HEK293 (cell line): ENCODE data around the gene SLC34A2.
"Not testable (repeated sequence)": the region's sequence is repeated elsewhere in the genome, so short reads cannot be mapped to it uniquely, and the experiment has no call there.

ENCODE experiments used
- CTCF ChIA-PET: fragments of 350-600 bp; formaldehyde crosslinking; extraction: SDS; loops from one replicate; lab custom pipeline; 2021; ENCODE audit warnings: antibody characterized with exemption; lab: Yijun Ruan, JAX
- POLR2A ChIA-PET: fragments of 300-600 bp; formaldehyde crosslinking; extraction: SDS; loops from one replicate; lab custom pipeline; 2020; ENCODE audit warnings: antibody characterized with exemption, inconsistent platforms; lab: Yijun Ruan, JAX
- H3K27ac ChIP-seq: fragments of 200-500 bp; sonication (Bioruptor generic); 2 replicates; pipeline ENCODE4 v1.5.1; 2014; ENCODE audit warnings: low read depth, low read length, control low read depth, inconsistent platforms; ENCODE audit errors: extremely low read depth
- H3K36me3 ChIP-seq, 2 experiments: fragments of 200-500 bp in 1 of 2; sonication (Bioruptor generic) in 1 of 2; 1 replicate in 1 of 2; 2 replicates in 1 of 2; pipeline ENCODE4 v1.5.1; 2014 to 2017; ENCODE audit warnings: inconsistent platforms in 2 of 2, low read length in 2 of 2; ENCODE audit not compliant: control insufficient read depth in 2 of 2, insufficient read depth in 1 of 2
- H3K4me1 ChIP-seq: fragments of 200-500 bp; sonication (Bioruptor generic); 2 replicates; pipeline ENCODE4 v1.5.1; 2014; ENCODE audit warnings: mild to moderate bottlenecking, low read length, inconsistent platforms; ENCODE audit not compliant: control insufficient read depth, insufficient read depth
- H3K4me3 ChIP-seq: 2 replicates; pipeline ENCODE4 v1.5.1; 2011; ENCODE audit warnings: low read depth, mild to moderate bottlenecking, control low read depth, low read length, moderate library complexity
- H3K9me3 ChIP-seq: fragments of 200-500 bp; sonication (Bioruptor generic); 2 replicates; pipeline ENCODE4 v1.5.1; 2014; ENCODE audit warnings: low read depth, low read length, inconsistent platforms; ENCODE audit not compliant: control insufficient read depth, insufficient read depth
- ATF2 ChIP-seq: fragments of 450-650 bp; formaldehyde crosslinking; IDR thresholded peaks from 2 replicates; pipeline ENCODE4 v1.5.1; 2016; ENCODE audit warnings: missing biosample characterization, missing genetic modification characterization, low read depth
- REST ChIP-seq: fragments of 450-650 bp; formaldehyde crosslinking; IDR thresholded peaks from 2 replicates; pipeline ENCODE4 v1.5.1; 2016; ENCODE audit warnings: missing biosample characterization, missing genetic modification characterization
- ZBTB20 ChIP-seq: fragments of 450-650 bp; formaldehyde crosslinking; IDR thresholded peaks from 2 replicates; pipeline ENCODE4 v1.5.1; 2016; ENCODE audit warnings: missing biosample characterization, missing genetic modification characterization
- ZNF140 ChIP-seq: fragments of 450-650 bp; formaldehyde crosslinking; IDR thresholded peaks from 2 replicates; pipeline ENCODE4 v1.5.1; 2016; ENCODE audit warnings: missing biosample characterization, missing genetic modification characterization
- ZNF146 ChIP-seq: fragments of 450-650 bp; formaldehyde crosslinking; IDR thresholded peaks from 2 replicates; pipeline ENCODE4 v1.5.1; 2016; ENCODE audit warnings: missing biosample characterization, missing genetic modification characterization
- ZNF513 ChIP-seq: fragments of 450-650 bp; IDR thresholded peaks from 2 replicates; pipeline ENCODE4 v1.5.1; 2018; ENCODE audit warnings: missing biosample characterization, missing genetic modification characterization
- ZNF558 ChIP-seq: fragments of 450-650 bp; formaldehyde crosslinking; IDR thresholded peaks from 2 replicates; pipeline ENCODE4 v1.5.1; 2016; ENCODE audit warnings: missing biosample characterization, missing genetic modification characterization
- ZNF585B ChIP-seq: fragments of 450-650 bp; formaldehyde crosslinking; IDR thresholded peaks from 2 replicates; pipeline ENCODE4 v1.5.1; 2016; ENCODE audit warnings: missing biosample characterization, missing genetic modification characterization
- ZNF658 ChIP-seq: fragments of 450-650 bp; formaldehyde crosslinking; IDR thresholded peaks from 2 replicates; pipeline ENCODE4; 2016; ENCODE audit warnings: missing biosample characterization, missing genetic modification characterization
- ZNF660 ChIP-seq: fragments of 450-650 bp; IDR thresholded peaks from 2 replicates; pipeline ENCODE4 v1.5.1; 2018; ENCODE audit warnings: missing biosample characterization, mild to moderate bottlenecking, missing genetic modification characterization
- ZNF747 ChIP-seq: fragments of 450-650 bp; formaldehyde crosslinking; IDR thresholded peaks from 2 replicates; pipeline ENCODE4 v1.5.1; 2016; ENCODE audit warnings: missing biosample characterization, missing genetic modification characterization
- ZNF843 ChIP-seq: fragments of 450-650 bp; formaldehyde crosslinking; IDR thresholded peaks from 2 replicates; pipeline ENCODE4 v1.5.1; 2016; ENCODE audit warnings: missing biosample characterization, missing genetic modification characterization
- TF ChIP-seq, protein P1 (sequence below): sonication (generic); formaldehyde crosslinking; IDR thresholded peaks from 2 replicates; pipeline ENCODE4 v1.8.1; 2022; ENCODE audit warnings: mild to moderate bottlenecking, moderate library complexity, missing genetic modification reagents
- TF ChIP-seq, protein P2 (sequence below): fragments of 450-650 bp; formaldehyde crosslinking; IDR thresholded peaks from 2 replicates; pipeline ENCODE4 v1.5.1; 2017; ENCODE audit warnings: missing biosample characterization, missing genetic modification characterization

Gene SLC34A2

DNA sequence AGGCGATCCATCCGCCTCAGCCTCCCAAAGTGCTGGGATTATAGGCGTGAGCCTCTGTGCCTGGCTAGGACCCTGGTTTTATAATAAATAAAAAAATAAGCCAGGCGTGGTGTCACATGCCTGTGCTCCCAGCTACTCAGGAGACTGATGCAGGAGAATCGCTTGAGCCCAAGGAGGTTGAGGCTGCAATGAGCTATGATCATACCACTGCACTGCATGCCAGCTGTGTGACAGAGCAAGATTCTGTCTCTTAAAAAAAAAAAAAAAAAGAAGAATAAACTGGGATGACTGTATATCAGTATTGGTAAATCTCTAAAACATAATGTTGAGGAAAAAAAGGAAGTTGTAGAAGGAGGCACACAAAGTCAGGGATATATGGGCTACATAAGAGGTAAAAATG is 45.7 kb upstream of the SLC34A2 start:
- ChIA-PET POLR2A (no interaction called here), CTCF (no interaction called here)
- H3K27ac ChIP-seq = no peak overlapping the region
- TF ChIP-seq ZNF585B (tag by site-specific recombination) = no peak
- no peak for TF ChIP-seq ZBTB20 (tag by site-specific recombination)
- no peak for TF ChIP-seq ZNF658
- TF ChIP-seq ZNF660 = no peak
- TF ChIP-seq ATF2 = no peak
- no peak for TF ChIP-seq ZNF558
- TF ChIP-seq ZNF140 (tag by site-specific recombination) = no peak
- TF ChIP-seq, protein P1, sequence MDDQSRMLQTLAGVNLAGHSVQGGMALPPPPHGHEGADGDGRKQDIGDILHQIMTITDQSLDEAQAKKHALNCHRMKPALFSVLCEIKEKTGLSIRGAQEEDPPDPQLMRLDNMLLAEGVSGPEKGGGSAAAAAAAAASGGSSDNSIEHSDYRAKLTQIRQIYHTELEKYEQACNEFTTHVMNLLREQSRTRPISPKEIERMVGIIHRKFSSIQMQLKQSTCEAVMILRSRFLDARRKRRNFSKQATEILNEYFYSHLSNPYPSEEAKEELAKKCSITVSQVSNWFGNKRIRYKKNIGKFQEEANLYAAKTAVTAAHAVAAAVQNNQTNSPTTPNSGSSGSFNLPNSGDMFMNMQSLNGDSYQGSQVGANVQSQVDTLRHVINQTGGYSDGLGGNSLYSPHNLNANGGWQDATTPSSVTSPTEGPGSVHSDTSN (CRISPR knock-in tag) = no peak
- no peak for TF ChIP-seq ZNF843 (tag by site-specific recombination)
- TF ChIP-seq ZNF747 (tag by site-specific recombination) = no peak
- TF ChIP-seq ZNF146 (tag by site-specific recombination) = no peak
- TF ChIP-seq REST = no peak
- TF ChIP-seq, protein P2, sequence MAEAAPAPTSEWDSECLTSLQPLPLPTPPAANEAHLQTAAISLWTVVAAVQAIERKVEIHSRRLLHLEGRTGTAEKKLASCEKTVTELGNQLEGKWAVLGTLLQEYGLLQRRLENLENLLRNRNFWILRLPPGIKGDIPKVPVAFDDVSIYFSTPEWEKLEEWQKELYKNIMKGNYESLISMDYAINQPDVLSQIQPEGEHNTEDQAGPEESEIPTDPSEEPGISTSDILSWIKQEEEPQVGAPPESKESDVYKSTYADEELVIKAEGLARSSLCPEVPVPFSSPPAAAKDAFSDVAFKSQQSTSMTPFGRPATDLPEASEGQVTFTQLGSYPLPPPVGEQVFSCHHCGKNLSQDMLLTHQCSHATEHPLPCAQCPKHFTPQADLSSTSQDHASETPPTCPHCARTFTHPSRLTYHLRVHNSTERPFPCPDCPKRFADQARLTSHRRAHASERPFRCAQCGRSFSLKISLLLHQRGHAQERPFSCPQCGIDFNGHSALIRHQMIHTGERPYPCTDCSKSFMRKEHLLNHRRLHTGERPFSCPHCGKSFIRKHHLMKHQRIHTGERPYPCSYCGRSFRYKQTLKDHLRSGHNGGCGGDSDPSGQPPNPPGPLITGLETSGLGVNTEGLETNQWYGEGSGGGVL (tag by site-specific recombination) = no peak
- TF ChIP-seq ZNF513 (tag by site-specific recombination) = no peak
- no peaks in the 10 kb centered on the region for H3K36me3 ChIP-seq
- H3K4me1 ChIP-seq = no peaks in the 10 kb centered on the region
- no peaks in the 10 kb centered on the region for H3K9me3 ChIP-seq
- no peak overlapping the region for H3K4me3 ChIP-seq

DNA sequence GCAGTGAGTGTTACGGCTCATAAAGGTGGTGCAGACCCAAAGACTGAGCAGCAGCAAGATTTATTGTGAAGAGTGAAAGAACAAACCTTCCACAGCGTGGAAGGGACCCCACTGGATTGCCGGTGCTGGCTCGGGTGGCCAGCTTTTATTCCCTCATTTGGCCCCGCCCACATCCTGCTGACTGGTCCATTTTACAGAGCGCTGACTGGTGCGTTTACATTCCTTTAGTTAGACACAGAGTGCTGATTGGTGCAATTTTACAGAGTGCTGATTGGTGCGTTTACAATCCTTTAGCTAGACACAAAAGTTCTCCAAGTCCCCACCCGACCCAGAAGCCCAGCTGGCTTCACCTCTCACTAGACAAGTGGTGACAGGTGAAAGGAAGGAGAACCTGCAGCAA is 42.0 kb upstream of the SLC34A2 start:
- H3K4me1 ChIP-seq, POLR2A ChIA-PET, H3K4me3 ChIP-seq, H3K9me3 ChIP-seq, H3K27ac ChIP-seq, CTCF ChIA-PET, H3K36me3 ChIP-seq: not testable (repeated sequence)
